GM04504 (cell line): ENCODE results near the gene TRAFD1.
A peak's percentile ranks its signal among the peaks of the same experiment; 100 is the strongest.

Experiments
- DNase-seq: peaks from one replicate; pipeline ENCODE4 v3.0.0-alpha.2; 2012; ENCODE audit warnings: low read depth

Gene TRAFD1

DNA sequence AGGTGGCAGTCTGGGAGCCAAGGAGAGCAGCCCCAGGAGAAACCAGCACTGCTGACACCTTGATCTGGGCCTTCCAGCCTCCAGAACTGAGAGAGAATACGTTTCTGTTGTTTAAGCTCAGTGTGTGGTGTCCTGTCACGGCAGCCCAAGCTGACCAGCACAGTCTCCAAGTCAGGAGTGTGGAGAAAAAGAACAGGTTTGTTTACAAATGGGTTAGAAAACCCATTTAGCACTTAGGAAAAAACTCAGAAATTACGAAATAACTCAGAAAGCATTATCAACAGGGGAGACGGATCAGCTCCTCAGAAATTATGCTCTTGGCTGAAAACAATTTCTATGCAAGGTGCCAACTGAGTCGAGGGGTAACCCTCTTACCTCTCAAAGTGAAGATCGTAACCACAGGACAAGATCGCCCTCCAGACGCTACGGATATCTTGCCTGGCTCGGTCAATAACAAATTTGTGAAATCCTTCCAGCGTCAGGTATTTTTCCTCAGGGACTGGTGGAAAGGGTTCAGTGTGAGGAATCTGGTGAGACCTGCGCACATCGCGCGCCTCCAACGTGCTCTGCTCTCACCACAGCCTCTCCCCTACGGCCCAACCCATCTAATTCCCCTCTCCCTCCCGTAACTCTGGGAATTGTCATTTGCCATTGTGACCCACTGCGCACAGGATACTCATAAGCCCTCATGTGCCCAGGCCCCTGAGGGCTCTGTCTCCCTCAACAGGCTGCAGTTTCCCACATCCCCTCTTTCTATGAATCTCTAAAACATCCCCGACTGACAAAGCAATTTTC, 50.2 kb downstream of the TRAFD1 start:
- DNase-seq: no peak

GRCh38 chr12:112176321-112177010, 51.1 kb downstream of the TRAFD1 start:
- no peak for DNase-seq

DNA sequence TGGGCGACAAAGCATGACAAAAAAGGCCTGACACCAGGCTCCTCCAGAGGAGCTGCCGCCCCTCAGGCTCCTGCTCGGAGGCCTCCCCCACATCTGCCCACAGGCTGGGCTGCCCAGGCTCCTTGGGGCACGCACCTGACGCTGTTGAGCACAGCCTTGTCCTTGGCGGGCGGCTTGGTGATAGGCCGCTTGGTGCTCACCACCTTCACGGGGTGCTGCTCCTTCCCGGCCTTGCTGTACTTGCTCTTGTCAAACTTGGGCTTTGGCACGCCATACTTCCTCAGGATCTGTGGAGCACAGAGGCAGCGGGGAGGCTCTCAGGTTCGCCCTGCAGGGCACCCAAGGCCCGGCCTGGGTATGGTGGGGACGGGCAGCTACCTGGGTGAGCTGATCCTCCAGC, 53.4 kb downstream of the TRAFD1 start:
- no peak for DNase-seq

DNA sequence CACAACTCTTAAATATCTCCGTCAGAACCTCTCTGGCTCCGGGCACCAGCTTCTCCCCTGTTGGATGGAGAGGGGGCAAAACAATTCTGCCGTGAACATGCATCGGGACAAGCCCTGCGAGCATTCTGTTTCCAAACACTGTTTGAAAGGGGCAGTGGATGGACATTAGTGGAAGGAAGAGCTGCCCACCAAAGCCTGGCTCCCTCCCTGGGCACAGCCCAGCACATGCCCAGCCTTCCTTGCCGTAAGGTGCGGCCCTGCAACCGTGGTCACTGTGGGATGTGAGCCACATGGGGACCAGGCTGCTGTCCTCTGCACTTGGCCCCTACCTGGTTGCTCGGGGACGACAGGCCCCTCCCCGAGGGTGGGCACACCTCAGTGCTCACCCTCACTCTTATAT, 54.0 kb downstream of the TRAFD1 start:
- DNase-seq: no peak

DNA sequence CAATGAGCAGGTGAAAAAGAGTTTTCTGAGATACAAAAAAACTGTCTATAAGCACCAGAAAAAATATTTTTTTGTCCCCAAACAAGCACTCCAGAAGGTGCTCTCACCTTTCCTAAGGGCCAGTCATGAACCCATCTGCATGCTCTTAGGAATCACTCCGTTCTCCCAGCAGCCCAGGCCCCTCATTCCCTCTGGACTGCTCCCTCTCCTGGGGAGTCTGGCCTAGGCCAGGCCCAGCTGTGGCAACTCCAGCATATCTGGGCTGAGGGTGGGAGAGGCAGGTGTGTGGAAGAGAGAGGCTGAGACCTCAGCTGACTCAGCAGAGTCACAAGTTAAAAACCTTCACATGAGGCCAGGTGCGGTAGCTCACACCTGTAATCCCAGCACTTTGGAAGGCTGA, 54.6 kb downstream of the TRAFD1 start:
- DNase-seq: no peak

- no peak for DNase-seq
Observed at GRCh38 chr12:112180422-112180821, 55.1 kb downstream of the TRAFD1 start.

DNA sequence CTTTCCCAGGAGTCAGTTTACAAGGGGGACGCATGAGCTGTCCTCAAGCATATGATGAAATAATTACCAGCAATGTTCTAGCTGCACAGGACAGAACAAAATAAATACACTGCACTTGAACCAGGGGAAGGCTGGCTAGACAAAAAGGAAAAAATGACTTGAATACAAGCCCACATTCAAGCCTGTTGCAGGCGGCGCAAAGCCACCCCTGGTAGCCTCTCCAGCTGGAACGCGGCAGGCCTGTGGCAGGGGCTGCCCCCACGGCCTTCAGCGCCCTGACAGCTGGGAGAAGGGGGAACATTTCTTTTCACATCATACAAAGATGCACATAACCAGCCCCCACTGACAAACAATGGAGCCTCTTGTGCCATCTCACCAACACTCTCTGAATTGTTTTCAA, 57.1 kb downstream of the TRAFD1 start:
- no peak for DNase-seq

GRCh38 chr12:112183141-112184021, 58.0 kb downstream of the TRAFD1 start:
- no peak for DNase-seq

GRCh38 chr12:112184056-112184887, 58.9 kb downstream of the TRAFD1 start:
- no peak for DNase-seq

DNA sequence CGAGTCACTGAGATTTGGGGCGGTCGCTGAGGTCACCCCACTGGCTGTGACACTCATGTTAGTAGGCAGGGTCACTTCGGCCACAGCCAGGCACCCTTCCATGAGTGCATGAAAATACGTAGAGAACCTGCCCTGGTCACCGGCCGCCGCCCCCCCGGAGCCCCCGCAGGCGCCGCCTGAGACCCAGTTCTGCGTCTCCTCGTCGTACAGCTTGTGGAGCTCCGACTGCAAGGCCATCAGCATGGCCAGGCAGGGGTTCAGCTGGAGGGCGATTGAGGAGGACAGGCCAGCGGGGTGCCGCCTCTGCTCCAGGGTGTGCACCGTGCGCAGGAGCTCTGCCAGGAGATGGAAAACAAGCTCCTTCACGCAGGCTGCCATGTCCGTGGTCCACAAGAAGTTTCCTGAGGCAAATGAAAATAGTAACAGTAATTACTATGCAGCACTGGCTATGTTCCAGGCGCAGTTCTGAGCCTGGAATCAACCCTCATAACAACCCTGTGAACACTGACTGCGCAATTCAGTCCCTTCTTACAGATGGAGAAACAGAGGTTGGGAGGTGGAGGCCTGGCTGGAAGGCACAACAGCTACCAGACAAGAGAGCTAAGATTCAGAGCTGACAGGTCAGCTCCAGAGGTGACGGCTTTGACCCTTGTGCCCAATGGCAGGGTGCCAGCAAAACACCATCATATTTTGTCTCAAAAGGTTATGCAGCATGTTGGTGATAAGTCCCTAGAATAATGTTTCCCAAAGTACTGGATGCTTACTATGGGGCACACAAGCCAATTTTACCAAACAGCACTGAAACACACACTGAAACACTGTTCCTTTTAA, 59.9 kb downstream of the TRAFD1 start:
- no peak for DNase-seq

DNA sequence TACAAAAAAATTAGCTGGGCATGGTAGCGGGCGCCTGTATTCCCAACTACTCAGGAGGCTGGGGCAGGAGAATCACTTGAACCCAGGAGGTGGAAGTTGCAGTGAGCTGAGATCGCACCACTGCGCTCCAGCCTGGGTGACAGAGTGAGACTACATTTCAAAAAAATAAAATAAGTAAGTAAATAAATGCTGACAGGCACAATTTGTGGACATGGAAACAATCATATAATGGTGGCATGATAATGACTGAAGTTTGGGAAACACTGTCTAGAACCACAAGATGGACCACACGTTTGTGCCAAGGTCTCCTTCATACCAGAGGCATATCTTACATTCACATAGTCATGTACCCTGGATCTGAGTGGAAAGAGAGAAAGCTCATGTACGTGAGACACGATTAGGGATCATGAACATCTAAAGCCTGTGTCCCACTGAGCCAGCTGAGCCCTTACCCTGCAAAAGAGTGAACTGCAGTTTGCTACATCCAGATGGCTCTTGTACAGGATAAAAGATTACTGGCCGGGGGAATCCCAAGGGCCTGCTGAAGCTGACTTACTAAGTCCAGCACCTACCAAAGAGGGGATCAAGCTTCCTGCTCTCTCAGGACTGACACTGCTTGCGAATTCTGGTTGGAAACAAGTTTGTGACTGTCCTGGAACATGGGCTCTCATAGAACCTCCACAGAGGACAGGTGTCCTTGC, 62.9 kb downstream of the TRAFD1 start:
- no peak for DNase-seq

DNA sequence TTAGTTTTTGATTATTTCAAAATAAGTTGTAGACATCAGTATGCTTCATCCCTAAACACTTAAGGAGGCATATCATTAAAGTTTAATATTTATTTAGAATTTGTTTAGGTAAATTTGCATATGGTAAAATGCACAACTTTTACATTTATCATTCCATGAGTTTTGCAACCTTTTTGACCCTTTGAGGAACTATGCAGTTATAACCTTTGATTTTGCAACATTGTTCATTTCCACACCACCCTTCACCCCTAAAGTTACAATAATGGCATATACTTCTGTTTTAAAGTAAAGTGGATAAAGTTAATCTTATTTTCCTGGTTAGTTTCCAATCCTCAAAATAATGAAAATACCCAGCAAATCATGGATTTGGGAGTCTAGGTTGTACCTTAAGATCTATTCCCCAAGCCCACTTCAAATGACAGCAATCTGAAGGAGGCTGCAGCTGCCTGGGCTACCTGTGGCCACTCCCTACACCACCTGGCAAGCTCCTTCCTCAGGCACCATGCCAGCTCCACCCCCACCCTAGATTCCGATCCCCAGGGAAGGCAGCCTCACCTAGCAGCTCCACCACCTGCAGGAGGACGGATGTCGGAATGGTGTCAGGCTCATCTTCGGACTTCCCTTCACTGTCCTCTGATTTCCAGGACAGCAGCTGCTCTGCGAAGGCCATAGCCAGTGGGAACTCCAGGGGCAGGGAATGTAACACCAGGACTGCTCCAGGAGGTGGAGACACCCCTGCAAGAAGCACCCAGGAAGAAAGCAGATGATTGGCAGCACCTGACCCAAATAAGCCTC, 65.1 kb downstream of the TRAFD1 start:
- DNase-seq: no peak

DNA sequence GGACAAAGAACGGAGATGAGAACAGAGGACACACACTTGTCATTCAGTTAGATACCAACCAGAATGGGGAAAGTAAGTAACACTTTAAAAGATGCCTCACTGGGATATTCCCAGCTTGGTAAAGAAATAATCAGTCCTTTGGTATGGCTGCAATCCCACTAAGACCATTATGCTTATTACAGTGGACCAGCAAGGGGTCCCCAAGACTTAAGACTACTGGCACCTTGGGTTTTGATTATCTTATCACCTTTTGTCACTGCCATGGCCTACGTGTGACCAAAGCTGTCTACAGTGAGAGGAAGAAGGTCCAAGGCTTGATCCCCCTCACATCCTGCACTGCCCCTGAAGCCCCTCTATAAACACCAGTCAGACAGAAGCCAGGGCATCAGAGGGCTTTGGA, 65.8 kb downstream of the TRAFD1 start:
- DNase-seq: no peak

GRCh38 chr12:112191840-112192321, 66.5 kb downstream of the TRAFD1 start:
- DNase-seq: no peak

GRCh38 chr12:112192475-112192874, 67.1 kb downstream of the TRAFD1 start:
- DNase-seq: no peak

- DNase-seq: no peak
Observed at GRCh38 chr12:112194601-112195247, 69.4 kb downstream of the TRAFD1 start.

GRCh38 chr12:112196196-112196875, 71.0 kb downstream of the TRAFD1 start:
- no peak for DNase-seq

DNA sequence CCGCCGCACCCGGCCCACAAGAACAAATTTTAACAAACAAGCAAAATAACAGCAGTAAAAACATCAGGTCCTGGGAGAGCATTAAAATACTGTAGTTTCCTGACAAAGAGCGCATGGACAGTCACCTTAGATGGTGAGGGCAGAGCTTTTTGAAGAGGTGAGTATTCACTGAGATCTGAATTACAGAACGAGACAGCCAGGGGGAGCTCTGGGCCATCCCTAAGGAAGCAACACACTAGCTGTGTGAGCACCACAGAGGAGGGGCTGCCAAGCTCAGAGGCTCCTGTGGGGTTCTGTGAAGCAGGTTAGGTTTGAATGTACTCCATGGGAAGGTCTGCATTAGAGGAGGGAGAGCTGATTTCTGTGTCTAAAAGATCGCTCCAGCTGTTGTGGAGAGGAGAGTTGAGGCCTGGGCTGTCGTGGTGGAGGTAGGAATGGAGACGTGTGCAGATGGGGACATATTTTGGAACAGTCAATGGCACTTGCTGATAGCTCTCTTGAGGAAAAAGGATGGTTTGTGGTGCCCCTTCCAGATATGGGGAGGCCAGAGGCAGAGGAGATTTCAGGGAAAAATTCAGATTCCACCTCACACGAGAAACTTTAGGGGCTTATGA, 72.9 kb downstream of the TRAFD1 start:
- peak; percentile 14 for DNase-seq
